Lung (tissue), 12 donors: ENCODE data around the gene BCAT1. TPM values are rescaled to one million over a fixed set of nuclear protein-coding genes. Genes with fewer than 3 reads are reported as not detected.

ENCODE experiments used
- ATAC-seq: fragments of 200-7000 bp; cut with Tn5 transposase; one replicate; pipeline ENCODE4 v1.9.1; 2020; ENCODE audit warnings: moderate number of reproducible peaks; ENCODE audit not compliant: insufficient read depth, low FRiP score
- DNase-seq, 3 donors: peaks; one replicate each; pipeline ENCODE4 v3.0.0-alpha.2; 2013 to 2017
- H3K27ac ChIP-seq, 2 donors: one replicate each; pipeline ENCODE4 v1.5.1; 2013; ENCODE audit warnings: mild to moderate bottlenecking in 2 of 2, moderate library complexity in 2 of 2, control low read depth in 1 of 2, inconsistent platforms in 1 of 2, low read depth in 1 of 2, low read length in 1 of 2
- H3K27me3 ChIP-seq, 3 donors: one replicate each; pipeline ENCODE4 v1.5.1; 2013; ENCODE audit warnings: low read length in 2 of 3; ENCODE audit not compliant: control insufficient read depth in 3 of 3, insufficient read depth in 3 of 3
- H3K36me3 ChIP-seq, 4 donors: one replicate each; pipeline ENCODE4 v1.5.1; 2013; ENCODE audit warnings: low read length in 4 of 4, mild to moderate bottlenecking in 1 of 4, moderate library complexity in 1 of 4; ENCODE audit not compliant: control insufficient read depth in 4 of 4, insufficient read depth in 4 of 4
- H3K4me1 ChIP-seq, 5 donors: one replicate each; pipeline ENCODE4 v1.5.1; 2013; ENCODE audit warnings: low read length in 5 of 5, mild to moderate bottlenecking in 2 of 5, moderate library complexity in 1 of 5; ENCODE audit not compliant: control insufficient read depth in 5 of 5, insufficient read depth in 5 of 5
- H3K4me3 ChIP-seq: one replicate; pipeline ENCODE4 v1.5.1; 2013; ENCODE audit warnings: mild to moderate bottlenecking, control low read depth, moderate library complexity
- H3K9ac ChIP-seq, 2 donors: one replicate each; pipeline ENCODE4 v1.5.1; 2013; ENCODE audit warnings: low read length in 2 of 2, control low read depth in 1 of 2; ENCODE audit not compliant: insufficient read depth in 1 of 2
- H3K9me3 ChIP-seq, 4 donors: one replicate each; pipeline ENCODE4 v1.5.1; 2013; ENCODE audit warnings: low read length in 3 of 4, mild to moderate bottlenecking in 1 of 4, moderate library complexity in 1 of 4; ENCODE audit not compliant: control insufficient read depth in 4 of 4, insufficient read depth in 3 of 4
- CTCF ChIP-seq: IDR thresholded peaks from 2 replicates; pipeline ENCODE4 v1.5.1; 2012; ENCODE audit warnings: mild to moderate bottlenecking; ENCODE audit errors: control extremely low read depth, extremely low read depth
- WGBS, 2 donors: extraction: QIAGEN DNeasy Blood & Tissue Kit; methylation state at CpG; one replicate each; pipeline ENCODE4 v1.1.7; 2013; 5-methylcytosine and 5-hydroxymethylcytosine counted together
- polyA plus RNA-seq, 2 donors: library from polyadenylated mRNA; stranded (reverse); fragments of 200-250 nt; gene quantifications; one replicate each; pipeline ENCODE4 v1.2.1, GENCODE V29; 2013
- total RNA-seq, 2 donors: library from RNA; depleted of rRNA in 1 of 2; stranded (reverse); fragments of >200 nt in 1 of 2; gene quantifications; one replicate each; pipeline ENCODE4 v1.2.1, GENCODE V29; 2014 to 2021
- donor health status: control.
- donor health status: control.
- donor health status: Bipolar disorder and iron deficiency.
- donor health status: healthy.
- donor health status: DM: yes; HTN: yes; CAD: no.

BCAT1 gene
- total and polyA plus RNA-seq, 4 donors = 11.7 to 94.9 (median 40.9) TPM

- H3K27me3 ChIP-seq = peaks cover 0 to 3% (median 2%) of the 10 kb centered on the region in 3 donors
- H3K4me3 ChIP-seq = peak overlapping the region; percentile 63
- ATAC-seq = no peak
- no peaks in the 10 kb centered on the region for H3K36me3 ChIP-seq
- H3K4me1 ChIP-seq = peaks cover 0 to 18% (median 2%) of the 10 kb centered on the region in 5 donors
- no peak for TF ChIP-seq CTCF
- peak overlapping the region; percentile 43 to 64 for H3K9ac ChIP-seq
- peak overlapping the region in 1 of 2 donors; percentile 58 for H3K27ac ChIP-seq
- DNase-seq = peak; percentile 52 to 69 (median 67)
- 9 to 27% methylated on average over 25 of the region's 25 CpGs for WGBS, 2 donors
- H3K9me3 ChIP-seq = no peaks in the 10 kb centered on the region
These were observed 45.4 kb downstream of the BCAT1 start for GRCh38 chr12:24903329-24904088.

GRCh38 chr12:24902511-24903328 is 46.2 kb downstream of the BCAT1 start:
- H3K9me3 ChIP-seq = no peaks in the 10 kb centered on the region
- ATAC-seq = peak; percentile 54
- TF ChIP-seq CTCF = no peak
- H3K9ac ChIP-seq = peak overlapping the region; percentile 43 to 64
- whole genome bisulfite sequencing, 2 donors = 1% methylated on average over 70 to 74 of the region's 74 CpGs
- H3K4me3 ChIP-seq = peak overlapping the region; percentile 63
- H3K27me3 ChIP-seq = peaks cover 0 to 3% (median 2%) of the 10 kb centered on the region in 3 donors
- peak in 1 of 3 donors; percentile 41 for DNase-seq
- peak overlapping the region; percentile 35 to 58 for H3K27ac ChIP-seq
- H3K36me3 ChIP-seq = no peaks in the 10 kb centered on the region
- peaks cover 0 to 18% (median 4%) of the 10 kb centered on the region in 5 donors for H3K4me1 ChIP-seq

GRCh38 chr12:24901576-24902461 is 47.1 kb downstream of the BCAT1 start:
- Histone ChIP-seq H3K27ac (peak overlapping the region; percentile 11 to 13), H3K9ac (no peak overlapping the region), H3K27me3 (peaks cover 0 to 3% (median 2%) of the 10 kb centered on the region in 3 donors), H3K4me1 (peaks cover 0 to 18% (median 4%) of the 10 kb centered on the region in 5 donors), H3K4me3 (no peak overlapping the region), H3K36me3 (no peaks in the 10 kb centered on the region), H3K9me3 (no peaks in the 10 kb centered on the region)
- DNase-seq = peak; percentile 44 to 61 (median 48)
- no peak for ATAC-seq
- TF ChIP-seq CTCF = no peak
- 43 to 50% methylated on average over 33 of the region's 33 CpGs for WGBS, 2 donors
